Pulmonary artery endothelial cell (primary cell): ENCODE data around the gene ABHD11. TPM values are rescaled to one million over a fixed set of nuclear protein-coding genes. Genes with fewer than 3 reads are reported as not detected.

Experiments
- DNase-seq: peaks from one replicate; pipeline ENCODE4 v3.0.0-alpha.2; 2011; ENCODE audit warnings: low read depth, low spot score
- total RNA-seq: library from RNA; depleted of rRNA; stranded (reverse); fragments of >200 nt; gene quantifications from 2 replicates; pipeline ENCODE4 v1.2.3, GENCODE V29; 2014

ABHD11 gene
- total RNA-seq, 1 donor from 2014 or later: 11.9 TPM

GRCh38 chr7:73702226-73702625 is 36.4 kb downstream of the ABHD11 start:
- DNase-seq: no peak

GRCh38 chr7:73701357-73701995 is 37.1 kb downstream of the ABHD11 start:
- DNase-seq: no peak

- DNase-seq: no peak
Observed at GRCh38 chr7:73700581-73701134, 37.9 kb downstream of the ABHD11 start.

DNA sequence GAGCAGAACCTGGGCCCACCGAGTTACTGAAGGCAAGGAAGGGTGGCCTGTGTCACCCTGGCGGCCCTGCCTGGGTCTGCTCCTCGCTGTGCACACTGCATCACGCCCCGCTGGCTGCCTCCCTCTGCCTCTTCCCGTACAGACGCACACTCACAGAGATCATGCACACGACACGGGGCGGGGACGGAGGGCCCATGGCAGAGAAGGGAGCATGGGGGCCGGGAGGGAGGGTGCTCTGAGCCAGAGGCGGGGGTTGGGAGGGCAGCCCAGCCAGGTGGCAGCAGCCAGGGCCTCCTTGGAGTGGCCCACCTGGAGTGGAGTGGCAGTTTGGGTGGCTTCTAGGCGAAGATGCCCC is 38.6 kb downstream of the ABHD11 start:
- no peak for DNase-seq

- DNase-seq: no peak
Observed at GRCh38 chr7:73699370-73700068, 39.1 kb downstream of the ABHD11 start.

DNA sequence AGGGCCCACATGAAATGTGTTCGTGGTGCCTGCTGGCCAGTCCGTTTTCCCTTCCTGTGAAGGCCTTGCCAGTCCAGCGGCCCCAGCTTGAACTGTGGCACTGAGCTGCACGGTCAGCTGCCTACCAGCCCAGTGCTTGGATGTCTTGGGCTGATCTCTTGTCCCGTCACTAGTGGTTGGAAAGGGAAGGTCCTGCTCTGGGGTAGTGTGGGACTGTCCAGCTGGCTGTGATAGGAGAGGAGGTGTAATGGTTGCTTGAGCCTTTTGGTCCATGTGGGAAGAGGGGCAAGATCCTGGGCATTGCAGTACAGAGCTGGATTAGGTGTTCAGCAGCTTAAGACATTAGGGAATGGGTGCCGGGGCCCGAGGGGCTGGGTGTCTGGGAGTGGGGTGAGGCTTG is 40.2 kb downstream of the ABHD11 start:
- no peak for DNase-seq

DNA sequence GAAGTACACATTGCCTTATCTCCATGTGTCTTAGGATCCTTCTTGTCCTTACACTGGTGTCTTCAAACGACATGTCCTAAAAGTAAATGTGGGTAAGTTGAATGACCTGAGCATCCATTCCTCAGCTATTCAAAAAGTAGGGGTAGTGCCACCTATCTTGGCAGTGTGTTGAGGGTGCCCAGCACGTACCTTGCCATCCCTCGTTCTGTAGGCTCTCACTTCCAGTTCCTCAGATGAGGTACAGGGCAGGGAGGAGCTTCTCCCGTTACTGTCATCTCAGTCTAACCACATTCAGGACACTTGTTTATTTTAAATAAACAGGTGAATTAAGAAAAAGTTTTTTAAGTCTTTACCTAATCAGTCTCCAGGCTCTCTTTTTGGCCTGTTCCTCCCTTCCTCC is 42.2 kb downstream of the ABHD11 start:
- no peak for DNase-seq

DNA sequence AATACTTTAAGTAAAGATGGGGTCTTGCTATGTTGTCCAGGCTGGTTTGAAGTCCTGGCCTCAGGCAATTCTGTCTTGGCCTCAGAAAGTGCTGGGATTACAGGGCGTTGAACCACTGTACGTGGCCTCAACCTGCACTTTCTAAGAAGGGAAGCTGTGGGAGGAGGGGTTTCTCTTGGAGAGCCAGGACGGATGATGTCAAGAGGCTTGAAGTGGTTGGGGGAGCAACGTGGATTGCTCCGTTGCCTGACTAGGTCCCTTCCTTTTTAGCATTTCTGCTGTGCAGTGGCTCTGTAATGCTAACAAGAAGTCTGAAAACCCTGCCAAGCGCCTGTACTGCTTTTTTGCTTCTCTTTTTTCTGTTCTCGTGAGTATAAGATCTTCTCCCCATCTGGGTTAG is 48.0 kb downstream of the ABHD11 start:
- no peak for DNase-seq

GRCh38 chr7:73688288-73688687 is 50.3 kb downstream of the ABHD11 start:
- DNase-seq: no peak

Other genes starting within 250 kb of the ABHD11 start
- 53.7 and 78.1 TPM in 2 replicates for gene BAZ1B, start 216.5 kb downstream of the ABHD11 start, total RNA-seq
- gene BCL7B, start 181.1 kb downstream of the ABHD11 start, total RNA-seq: 22.9 and 23.9 TPM in 2 replicates
- gene TBL2, start 160.2 kb downstream of the ABHD11 start, total RNA-seq: 47.0 and 83.0 TPM in 2 replicates
- gene MLXIPL, start 114.3 kb downstream of the ABHD11 start, total RNA-seq: not detected in 2 replicates
- 2.5 and 4.3 TPM in 2 replicates for gene VPS37D, start 71.0 kb downstream of the ABHD11 start, total RNA-seq
- 1.9 and 2.7 TPM in 2 replicates for gene DNAJC30, start 55.3 kb downstream of the ABHD11 start, total RNA-seq
- 52.1 and 70.5 TPM in 2 replicates for gene BUD23, start 55.2 kb downstream of the ABHD11 start, total RNA-seq
- 21.8 and 23.5 TPM in 2 replicates for gene STX1A, start 19.1 kb downstream of the ABHD11 start, total RNA-seq
- 0.07 TPM in 1 of 2 replicates, not detected in the other for gene CLDN3, start 31.5 kb upstream of the ABHD11 start, total RNA-seq
- gene CLDN4, start 92.2 kb upstream of the ABHD11 start, total RNA-seq: 0.07 TPM in 2 replicates
- 0.99 and 1.0 TPM in 2 replicates for gene METTL27, start 103.7 kb upstream of the ABHD11 start, total RNA-seq
- gene TMEM270, start 122.4 kb upstream of the ABHD11 start, total RNA-seq: not detected in 2 replicates